ENCODE data around the gene CCDC158. TPM values are rescaled to one million over a fixed set of nuclear protein-coding genes. Genes with fewer than 3 reads are reported as not detected.

Gene CCDC158
- total RNA-seq, 1 experiment from 2014 or later = 0.26 TPM

- in situ Hi-C loops (cut with HindIII; ENCODE audit: low pct_unique_long_range_greater_than_20kb, low sequenced_read_pairs) = no loop called here
Observed at GRCh38 chr4:76342191-76342590, 78.8 kb downstream of the CCDC158 start.

GRCh38 chr4:76341063-76341462 is 79.9 kb downstream of the CCDC158 start:
- no peak for DNase-seq (ENCODE audit: low read depth, low spot score)
- in situ Hi-C loops (cut with HindIII; ENCODE audit: low pct_unique_long_range_greater_than_20kb, low sequenced_read_pairs) = no loop called here

More at GRCh38 chr4:76342191-76342590, 78.8 kb downstream of the CCDC158 start:
- DNase-seq (ENCODE audit: low read depth, low spot score) = no peak

GRCh38 chr4:76339364-76339763 is 81.6 kb downstream of the CCDC158 start:
- in situ Hi-C loops (cut with HindIII; ENCODE audit: low pct_unique_long_range_greater_than_20kb, low sequenced_read_pairs) = no loop called here

GRCh38 chr4:76334885-76335284 is 86.1 kb downstream of the CCDC158 start:
- in situ Hi-C loops (cut with HindIII; ENCODE audit: low pct_unique_long_range_greater_than_20kb, low sequenced_read_pairs) = no loop called here
- DNase-seq (ENCODE audit: low read depth, low spot score) = no peak

More at GRCh38 chr4:76339364-76339763, 81.6 kb downstream of the CCDC158 start:
- peak; percentile 33 for DNase-seq (ENCODE audit: low read depth, low spot score)

- in situ Hi-C loops (cut with HindIII; ENCODE audit: low pct_unique_long_range_greater_than_20kb, low sequenced_read_pairs) = no loop called here
- no peak for DNase-seq (ENCODE audit: low read depth, low spot score)
Observed at GRCh38 chr4:76326515-76326914, 94.4 kb downstream of the CCDC158 start.

- DNase-seq (ENCODE audit: low read depth, low spot score) = no peak
- in situ Hi-C loops (cut with HindIII; ENCODE audit: low pct_unique_long_range_greater_than_20kb, low sequenced_read_pairs) = no loop called here
Observed at GRCh38 chr4:76325072-76325471, 95.9 kb downstream of the CCDC158 start.

- in situ Hi-C loops (cut with HindIII; ENCODE audit: low pct_unique_long_range_greater_than_20kb, low sequenced_read_pairs) = no loop called here
- DNase-seq (ENCODE audit: low read depth, low spot score) = no peak
Observed at GRCh38 chr4:76322236-76322635, 98.7 kb downstream of the CCDC158 start.

- in situ Hi-C loops (cut with HindIII; ENCODE audit: low pct_unique_long_range_greater_than_20kb, low sequenced_read_pairs) = no loop called here
Observed at GRCh38 chr4:76316131-76316530, 104.8 kb downstream of the CCDC158 start.

GRCh38 chr4:76315267-76315918 is 105.5 kb downstream of the CCDC158 start:
- in situ Hi-C loops (cut with HindIII; ENCODE audit: low pct_unique_long_range_greater_than_20kb, low sequenced_read_pairs) = no loop called here
- no peak for DNase-seq (ENCODE audit: low read depth, low spot score)

More at GRCh38 chr4:76316131-76316530, 104.8 kb downstream of the CCDC158 start:
- no peak for DNase-seq (ENCODE audit: low read depth, low spot score)

- in situ Hi-C loops (cut with HindIII; ENCODE audit: low pct_unique_long_range_greater_than_20kb, low sequenced_read_pairs) = no loop called here
- DNase-seq (ENCODE audit: low read depth, low spot score) = no peak
Observed at GRCh38 chr4:76313547-76313946, 107.4 kb downstream of the CCDC158 start.

- in situ Hi-C loops (cut with HindIII; ENCODE audit: low pct_unique_long_range_greater_than_20kb, low sequenced_read_pairs) = no loop called here
- DNase-seq (ENCODE audit: low read depth, low spot score) = no peak
Observed at GRCh38 chr4:76312457-76312856, 108.5 kb downstream of the CCDC158 start.

- in situ Hi-C loops (cut with HindIII; ENCODE audit: low pct_unique_long_range_greater_than_20kb, low sequenced_read_pairs) = no loop called here
- no peak for DNase-seq (ENCODE audit: low read depth, low spot score)
Observed at GRCh38 chr4:76311896-76312331, 109.0 kb downstream of the CCDC158 start.

GRCh38 chr4:76310683-76311082 is 110.3 kb downstream of the CCDC158 start:
- no peak for DNase-seq (ENCODE audit: low read depth, low spot score)
- in situ Hi-C loops (cut with HindIII; ENCODE audit: low pct_unique_long_range_greater_than_20kb, low sequenced_read_pairs) = no loop called here

GRCh38 chr4:76309939-76310550 is 110.9 kb downstream of the CCDC158 start:
- in situ Hi-C loops (cut with HindIII; ENCODE audit: low pct_unique_long_range_greater_than_20kb, low sequenced_read_pairs) = no loop called here

GRCh38 chr4:76308548-76308947 is 112.4 kb downstream of the CCDC158 start:
- in situ Hi-C loops (cut with HindIII; ENCODE audit: low pct_unique_long_range_greater_than_20kb, low sequenced_read_pairs) = no loop called here
- DNase-seq (ENCODE audit: low read depth, low spot score) = no peak

More at GRCh38 chr4:76309939-76310550, 110.9 kb downstream of the CCDC158 start:
- DNase-seq (ENCODE audit: low read depth, low spot score) = no peak

- DNase-seq (ENCODE audit: low read depth, low spot score) = no peak
- in situ Hi-C loops (cut with HindIII; ENCODE audit: low pct_unique_long_range_greater_than_20kb, low sequenced_read_pairs) = no loop called here
Observed at GRCh38 chr4:76307660-76308014, 113.3 kb downstream of the CCDC158 start.

- no peak for DNase-seq (ENCODE audit: low read depth, low spot score)
- in situ Hi-C loops (cut with HindIII; ENCODE audit: low pct_unique_long_range_greater_than_20kb, low sequenced_read_pairs) = no loop called here
Observed at GRCh38 chr4:76306882-76307659, 113.9 kb downstream of the CCDC158 start.
